Effector memory CD4-positive, alpha-beta T cell (primary cell): Measurements from ENCODE around the gene MTX1.
A peak's percentile ranks its signal among the peaks of the same experiment; 100 is the strongest.
"Not testable (repeated sequence)": the region's sequence is repeated elsewhere in the genome, so short reads cannot be mapped to it uniquely, and the experiment has no call there.

Source experiments
- DNase-seq, 3 donors: peaks; one replicate each; pipeline ENCODE4 v3.0.0-alpha.2; 2020
- H3K27ac ChIP-seq: 2 replicates; pipeline ENCODE4 v1.7.0; 2013; ENCODE audit warnings: mild to moderate bottlenecking, low read length, moderate library complexity; ENCODE audit not compliant: insufficient read depth, poor library complexity, severe bottlenecking
- H3K27me3 ChIP-seq: replicated peaks from 2 replicates; pipeline ENCODE4 v1.7.0; 2013; ENCODE audit warnings: mild to moderate bottlenecking, low read length; ENCODE audit not compliant: insufficient read depth, control insufficient read depth, poor library complexity, severe bottlenecking
- H3K36me3 ChIP-seq: 2 replicates; pipeline ENCODE4 v1.7.0; 2013; ENCODE audit warnings: mild to moderate bottlenecking, low read length, moderate library complexity; ENCODE audit not compliant: control insufficient read depth, insufficient read depth
- H3K4me1 ChIP-seq: 2 replicates; pipeline ENCODE4 v1.7.0; 2013; ENCODE audit warnings: low read length, mild to moderate bottlenecking; ENCODE audit not compliant: control insufficient read depth, insufficient read depth, poor library complexity, severe bottlenecking
- H3K4me3 ChIP-seq: 2 replicates; pipeline ENCODE4 v1.7.0; 2013; ENCODE audit warnings: low read length, low read depth, mild to moderate bottlenecking; ENCODE audit not compliant: insufficient read depth, poor library complexity, severe bottlenecking
- H3K9me3 ChIP-seq: 2 replicates; pipeline ENCODE4 v1.7.0; 2013; ENCODE audit warnings: mild to moderate bottlenecking, low read length, moderate library complexity; ENCODE audit not compliant: control insufficient read depth

The MTX1 gene

DNA sequence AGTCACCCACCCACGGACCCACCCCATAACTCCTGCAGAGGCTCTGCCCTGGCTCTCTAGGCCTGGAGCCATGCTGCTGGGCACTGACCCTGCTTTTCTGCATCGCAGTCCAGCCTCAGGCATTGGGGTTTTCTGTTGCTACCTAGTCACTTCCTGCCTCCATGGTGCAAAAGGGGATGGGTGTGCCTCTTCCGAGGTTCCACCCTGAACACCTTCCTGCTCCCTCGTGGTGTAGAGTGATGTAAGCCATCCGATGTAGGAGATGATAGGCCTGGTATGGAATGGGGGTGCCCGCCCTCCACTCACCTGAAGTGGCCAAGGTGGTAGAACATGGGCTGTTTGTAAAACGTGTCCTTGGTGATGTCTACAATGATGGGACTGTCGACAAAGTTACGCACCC lies 26.9 kb downstream of the MTX1 start:
- not testable (repeated sequence) for H3K27ac ChIP-seq, H3K4me1 ChIP-seq

GRCh38 chr1:155236451-155236850 lies 28.0 kb downstream of the MTX1 start:
- H3K4me3 ChIP-seq: no peak overlapping the region
- H3K4me1 ChIP-seq: peaks cover 10% of the 10 kb centered on the region
- no peak overlapping the region for H3K27ac ChIP-seq
- no peaks in the 10 kb centered on the region for H3K27me3 ChIP-seq
- H3K36me3 ChIP-seq: peaks cover 22% of the 10 kb centered on the region
- no peaks in the 10 kb centered on the region for H3K9me3 ChIP-seq
- DNase-seq: no peak

More for the DNA sequence above, 26.9 kb downstream of the MTX1 start:
- H3K27me3 ChIP-seq, H3K9me3 ChIP-seq, DNase-seq, H3K4me3 ChIP-seq: not testable (repeated sequence)
- peaks cover 22% of the 10 kb centered on the region for H3K36me3 ChIP-seq

GRCh38 chr1:155241069-155241679 lies 32.7 kb downstream of the MTX1 start:
- H3K36me3 ChIP-seq: peaks cover 19% of the 10 kb centered on the region
- H3K4me3 ChIP-seq: peak overlapping the region; percentile 54
- DNase-seq: peak; percentile 41 to 69 (median 46)
- H3K27ac ChIP-seq: peak overlapping the region; percentile 65
- peaks cover 18% of the 10 kb centered on the region for H3K4me1 ChIP-seq
- H3K27me3 ChIP-seq: no peaks in the 10 kb centered on the region
- H3K9me3 ChIP-seq: no peaks in the 10 kb centered on the region

GRCh38 chr1:155241841-155242264 lies 33.4 kb downstream of the MTX1 start:
- no peak overlapping the region for H3K4me3 ChIP-seq
- H3K27ac ChIP-seq: peak overlapping the region; percentile 65
- DNase-seq: no peak
- peaks cover 12% of the 10 kb centered on the region for H3K36me3 ChIP-seq
- H3K27me3 ChIP-seq: no peaks in the 10 kb centered on the region
- no peaks in the 10 kb centered on the region for H3K9me3 ChIP-seq
- H3K4me1 ChIP-seq: peaks cover 15% of the 10 kb centered on the region

GRCh38 chr1:155242805-155243358 lies 34.4 kb downstream of the MTX1 start:
- Histone ChIP-seq H3K27ac (no peak overlapping the region), H3K4me3 (no peak overlapping the region), H3K4me1 (peaks cover 15% of the 10 kb centered on the region), H3K9me3 (no peaks in the 10 kb centered on the region), H3K36me3 (peaks cover 8% of the 10 kb centered on the region), H3K27me3 (no peaks in the 10 kb centered on the region)
- DNase-seq: no peak

DNA sequence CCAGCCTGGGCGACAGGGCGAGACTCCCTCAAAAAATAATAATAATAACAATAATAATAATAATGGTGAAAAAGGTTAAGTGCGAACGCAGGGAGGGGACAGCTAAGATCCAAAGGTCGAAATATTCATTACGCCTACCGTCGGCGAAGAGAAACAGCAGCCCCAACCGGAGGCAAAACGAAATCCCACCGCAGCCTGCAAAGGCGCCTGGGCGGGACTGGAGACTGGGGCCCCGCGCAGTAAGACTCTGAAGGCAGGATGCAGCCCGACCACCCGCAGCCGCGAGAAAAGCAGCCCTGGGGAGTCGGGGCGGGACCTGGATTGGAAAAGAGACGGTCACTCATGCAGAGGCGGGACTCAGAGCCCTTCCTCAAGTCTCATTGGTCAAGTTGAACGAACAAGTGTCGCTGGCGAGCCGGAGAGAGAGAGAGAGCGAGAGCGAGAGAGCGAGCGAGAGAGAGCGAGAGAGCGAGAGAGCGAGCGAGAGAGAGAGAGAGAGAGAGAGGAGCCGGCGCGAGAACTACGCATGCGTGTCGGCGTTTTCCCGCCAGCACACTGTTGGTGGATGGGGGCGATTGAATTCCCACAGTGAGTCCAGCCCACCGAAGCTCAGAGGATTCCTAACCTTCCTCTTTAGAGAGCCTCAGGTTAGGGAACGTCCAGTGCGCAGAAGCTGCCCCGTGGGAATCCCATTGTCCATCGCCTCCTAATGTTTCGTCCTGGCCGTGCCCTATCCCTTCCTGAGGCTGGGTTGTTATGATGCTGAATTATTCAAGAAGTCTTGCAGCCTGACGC lies 36.1 kb downstream of the MTX1 start:
- Histone ChIP-seq H3K36me3 (peaks cover 2% of the 10 kb centered on the region), H3K4me3 (peak overlapping the region; percentile 63), H3K9me3 (no peaks in the 10 kb centered on the region), H3K4me1 (peaks cover 15% of the 10 kb centered on the region), H3K27me3 (no peaks in the 10 kb centered on the region), H3K27ac (peak overlapping the region; percentile 66)
- DNase-seq: peak; percentile 92 to 96 (median 94)

DNA sequence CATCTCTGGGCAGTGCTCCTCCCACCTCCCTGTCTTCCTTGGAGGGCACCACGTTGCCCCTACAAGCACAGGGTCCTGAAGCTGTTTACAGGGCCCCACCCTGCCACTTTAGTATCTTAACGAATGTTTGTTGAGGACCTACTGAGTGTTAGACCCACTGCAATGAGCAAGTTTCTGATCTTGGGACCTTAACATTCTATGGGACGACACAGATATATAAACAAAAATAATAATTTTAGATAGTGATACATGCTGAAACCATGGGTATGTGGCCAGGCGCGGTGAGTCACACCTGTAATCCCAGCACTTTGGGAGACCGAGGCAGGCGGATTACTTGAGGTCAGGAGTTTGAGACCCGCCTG lies 36.6 kb downstream of the MTX1 start:
- peak overlapping the region; percentile 66 for H3K27ac ChIP-seq
- H3K36me3 ChIP-seq: no peaks in the 10 kb centered on the region
- H3K4me3 ChIP-seq: peak overlapping the region; percentile 63
- H3K9me3 ChIP-seq: no peaks in the 10 kb centered on the region
- DNase-seq: no peak
- no peaks in the 10 kb centered on the region for H3K27me3 ChIP-seq
- H3K4me1 ChIP-seq: peaks cover 16% of the 10 kb centered on the region

DNA sequence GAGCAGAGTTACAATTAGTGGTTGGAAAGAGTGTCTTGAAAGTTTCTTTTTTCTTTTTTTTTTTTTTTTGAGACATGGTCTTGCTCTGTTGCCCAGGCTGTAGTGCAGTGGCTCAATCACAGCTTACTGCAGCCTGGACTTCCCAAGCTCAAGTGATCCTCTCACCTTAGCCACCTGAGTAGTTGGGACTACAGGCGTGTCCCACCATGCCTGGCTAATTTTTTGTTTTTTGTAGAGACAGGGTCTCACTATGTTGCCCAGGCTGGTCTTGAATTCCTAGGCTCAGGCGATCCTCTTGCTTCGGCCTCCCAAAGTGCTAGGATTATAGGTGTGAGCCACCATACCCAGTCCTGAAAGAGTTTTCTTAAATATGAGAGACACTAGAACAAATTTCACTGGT lies 38.3 kb downstream of the MTX1 start:
- H3K9me3 ChIP-seq, H3K4me3 ChIP-seq, H3K36me3 ChIP-seq, H3K27ac ChIP-seq, DNase-seq, H3K27me3 ChIP-seq: not testable (repeated sequence)
- H3K4me1 ChIP-seq: peaks cover 21% of the 10 kb centered on the region

- H3K36me3 ChIP-seq: no peaks in the 10 kb centered on the region
These were observed 39.4 kb downstream of the MTX1 start for GRCh38 chr1:155247667-155248553.

More at GRCh38 chr1:155247667-155248553, 39.4 kb downstream of the MTX1 start:
- no peaks in the 10 kb centered on the region for H3K9me3 ChIP-seq
- no peaks in the 10 kb centered on the region for H3K27me3 ChIP-seq
- no peak overlapping the region for H3K27ac ChIP-seq
- no peak for DNase-seq
- H3K4me1 ChIP-seq: peaks cover 21% of the 10 kb centered on the region
- no peak overlapping the region for H3K4me3 ChIP-seq
